A673 (cell line): ENCODE measurements around the gene PSMB9. TPM values are rescaled to one million over a fixed set of nuclear protein-coding genes. Genes with fewer than 3 reads are reported as not detected.

Source experiments
- BruUV-seq: library from RNA; stranded (reverse); fragments of 400-500 nt; replicated peaks from 2 replicates; lab custom pipeline; 2021; lab: Mats Ljungman, UMichigan
- CTCF ChIA-PET: fragments of 300-600 bp; sonication (Branson Sonifier 250); formaldehyde crosslinking; loops from one replicate; lab custom pipeline; 2022; ENCODE audit warnings: antibody characterized with exemption; lab: Charles Lee
- POLR2A ChIA-PET: fragments of 300-600 bp; sonication (Branson Sonifier 250); formaldehyde crosslinking; loops from one replicate; lab custom pipeline; 2022; ENCODE audit warnings: antibody characterized with exemption; ENCODE audit not compliant: low non-redundant PET; lab: Charles Lee
- DNase-seq: peaks from one replicate; pipeline ENCODE4 v3.0.0-alpha.2; 2015; ENCODE audit warnings: low spot score
- H3K27ac ChIP-seq: fragments of 200-600 bp; sonication (generic); 2 replicates; pipeline ENCODE4 v1.5.1; 2016; ENCODE audit warnings: mixed run types, low read depth, mild to moderate bottlenecking, mixed read lengths, antibody characterized with exemption, low read length; ENCODE audit not compliant: poor library complexity, severe bottlenecking
- H3K27me3 ChIP-seq: fragments of 200-600 bp; sonication (generic); replicated peaks from 2 replicates; pipeline ENCODE4 v1.6.1; 2017; ENCODE audit warnings: mixed run types, low read depth, mild to moderate bottlenecking, mixed read lengths, antibody characterized with exemption, low read length; ENCODE audit not compliant: insufficient read depth, poor library complexity
- H3K36me3 ChIP-seq: fragments of 200-600 bp; sonication (generic); 2 replicates; pipeline ENCODE4 v1.6.1; 2016; ENCODE audit warnings: mixed run types, mild to moderate bottlenecking, mixed read lengths, antibody characterized with exemption, low read length; ENCODE audit not compliant: insufficient read depth, poor library complexity, severe bottlenecking
- H3K4me1 ChIP-seq: fragments of 200-600 bp; sonication (generic); 2 replicates; pipeline ENCODE4 v1.6.1; 2017; ENCODE audit warnings: mixed run types, mild to moderate bottlenecking, mixed read lengths, antibody characterized with exemption, low read length; ENCODE audit not compliant: insufficient read depth, poor library complexity, severe bottlenecking
- H3K4me3 ChIP-seq: fragments of 200-600 bp; sonication (generic); 2 replicates; pipeline ENCODE4 v1.5.1; 2016; ENCODE audit warnings: low read depth, mixed run types, mild to moderate bottlenecking, mixed read lengths, low read length; ENCODE audit not compliant: poor library complexity, severe bottlenecking
- H3K9me3 ChIP-seq: fragments of 200-600 bp; sonication (generic); 2 replicates; pipeline ENCODE4 v1.6.1; 2016; ENCODE audit warnings: mixed run types, low read depth, mild to moderate bottlenecking, mixed read lengths, antibody characterized with exemption, low read length; ENCODE audit not compliant: poor library complexity, severe bottlenecking
- EZH2 ChIP-seq: fragments of 200-600 bp; sonication (generic); IDR thresholded peaks from 2 replicates; pipeline ENCODE4 v1.6.1; 2017; ENCODE audit warnings: borderline replicate concordance, low read depth, mild to moderate bottlenecking, mixed read lengths, antibody characterized with exemption, low read length; ENCODE audit not compliant: poor library complexity, severe bottlenecking
- intact Hi-C: fragments of 100-400 bp; cut with micrococcal nuclease; formaldehyde crosslinking; loops from one replicate; pipeline ENCODE4 v1.10.0; 2022; ENCODE audit not compliant: unreplicated experiment
- total RNA-seq: library from RNA; stranded (reverse); gene quantifications from 2 replicates; pipeline ENCODE4 v1.2.3, GENCODE V29; 2021
- TF ChIP-seq, protein P1 (sequence below): fragments of 300-800, 200-600 bp; sonication (generic); conservative IDR thresholded peaks from 2 replicates; pipeline ENCODE4 v1.5.1; 2017; ENCODE audit warnings: low read depth, mild to moderate bottlenecking, antibody characterized with exemption, low read length, moderate library complexity, mixed read lengths

The PSMB9 gene
- total RNA-seq, 1 experiment from 2014 or later: 6.8 TPM

DNA sequence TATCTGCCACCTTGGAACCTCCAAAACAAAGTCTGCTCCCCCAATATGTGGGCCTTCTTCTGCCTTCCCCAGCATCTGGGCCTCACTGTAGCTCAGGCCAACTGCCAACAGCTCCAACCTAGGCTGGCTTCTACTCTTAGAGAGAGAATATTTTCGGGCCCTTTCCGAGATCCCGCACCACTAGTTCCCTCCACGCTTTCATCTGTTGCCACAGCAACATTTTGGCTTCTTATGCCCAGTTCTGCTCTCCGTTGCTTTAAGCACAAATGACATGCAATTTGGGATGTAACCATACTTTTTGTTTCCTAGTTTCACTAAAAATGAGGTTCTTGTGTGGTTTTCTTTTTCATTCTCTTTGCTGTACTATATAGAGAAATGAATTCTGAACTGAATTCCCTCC, 33.6 kb downstream of the PSMB9 start:
- Histone ChIP-seq H3K27me3 (no peaks in the 10 kb centered on the region), H3K4me1 (peaks cover 5% of the 10 kb centered on the region), H3K9me3 (no peaks in the 10 kb centered on the region), H3K36me3 (no peaks in the 10 kb centered on the region), H3K27ac (no peak overlapping the region), H3K4me3 (no peak overlapping the region)
- no TSS peak for BruUV-seq
- TF ChIP-seq, protein P1, sequence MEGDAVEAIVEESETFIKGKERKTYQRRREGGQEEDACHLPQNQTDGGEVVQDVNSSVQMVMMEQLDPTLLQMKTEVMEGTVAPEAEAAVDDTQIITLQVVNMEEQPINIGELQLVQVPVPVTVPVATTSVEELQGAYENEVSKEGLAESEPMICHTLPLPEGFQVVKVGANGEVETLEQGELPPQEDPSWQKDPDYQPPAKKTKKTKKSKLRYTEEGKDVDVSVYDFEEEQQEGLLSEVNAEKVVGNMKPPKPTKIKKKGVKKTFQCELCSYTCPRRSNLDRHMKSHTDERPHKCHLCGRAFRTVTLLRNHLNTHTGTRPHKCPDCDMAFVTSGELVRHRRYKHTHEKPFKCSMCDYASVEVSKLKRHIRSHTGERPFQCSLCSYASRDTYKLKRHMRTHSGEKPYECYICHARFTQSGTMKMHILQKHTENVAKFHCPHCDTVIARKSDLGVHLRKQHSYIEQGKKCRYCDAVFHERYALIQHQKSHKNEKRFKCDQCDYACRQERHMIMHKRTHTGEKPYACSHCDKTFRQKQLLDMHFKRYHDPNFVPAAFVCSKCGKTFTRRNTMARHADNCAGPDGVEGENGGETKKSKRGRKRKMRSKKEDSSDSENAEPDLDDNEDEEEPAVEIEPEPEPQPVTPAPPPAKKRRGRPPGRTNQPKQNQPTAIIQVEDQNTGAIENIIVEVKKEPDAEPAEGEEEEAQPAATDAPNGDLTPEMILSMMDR: no peak
- no peak for TF ChIP-seq EZH2
- intact Hi-C loops: loop anchor here (2.0 kb wide), 1 partner anchor 65 kb away; the partner anchor contains the start of gene HLA-DMA
- DNase-seq: no peak
- ChIA-PET POLR2A (no interaction called here), CTCF (no interaction called here)

DNA sequence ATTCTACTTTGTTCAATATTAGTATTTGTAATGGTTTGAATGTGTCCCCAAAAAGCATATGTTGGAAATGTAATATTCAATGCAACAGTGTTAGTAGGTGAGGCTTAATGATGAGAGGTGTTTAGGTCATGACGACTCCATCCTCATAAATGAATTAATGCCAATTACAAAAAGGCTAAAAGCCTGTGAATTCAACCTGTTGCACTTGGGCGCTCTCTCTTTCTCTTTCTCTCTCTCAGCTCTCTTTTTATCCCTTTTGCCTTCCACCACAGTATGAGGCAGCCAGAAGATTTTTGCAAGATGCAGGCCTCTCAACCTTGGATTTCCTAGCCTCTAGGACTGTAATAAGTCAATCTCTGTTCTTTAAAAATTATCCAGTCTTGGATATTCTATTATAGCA, 34.6 kb downstream of the PSMB9 start:
- H3K36me3 ChIP-seq: no peaks in the 10 kb centered on the region
- H3K4me3 ChIP-seq: no peak overlapping the region
- H3K9me3 ChIP-seq: no peaks in the 10 kb centered on the region
- DNase-seq: no peak
- CTCF ChIA-PET: no interaction called here
- BruUV-seq: no TSS peak
- H3K27me3 ChIP-seq: no peaks in the 10 kb centered on the region
- H3K27ac ChIP-seq: no peak overlapping the region
- H3K4me1 ChIP-seq: peaks cover 5% of the 10 kb centered on the region
- no peak for TF ChIP-seq EZH2
- TF ChIP-seq, protein P1: no peak
- POLR2A ChIA-PET: interaction anchor here (0.7 kb wide), 1 partner anchor 33 kb away, joined by 3 read pairs; no protein-coding TSS in a partner anchor
- intact Hi-C loops: no loop called here

DNA sequence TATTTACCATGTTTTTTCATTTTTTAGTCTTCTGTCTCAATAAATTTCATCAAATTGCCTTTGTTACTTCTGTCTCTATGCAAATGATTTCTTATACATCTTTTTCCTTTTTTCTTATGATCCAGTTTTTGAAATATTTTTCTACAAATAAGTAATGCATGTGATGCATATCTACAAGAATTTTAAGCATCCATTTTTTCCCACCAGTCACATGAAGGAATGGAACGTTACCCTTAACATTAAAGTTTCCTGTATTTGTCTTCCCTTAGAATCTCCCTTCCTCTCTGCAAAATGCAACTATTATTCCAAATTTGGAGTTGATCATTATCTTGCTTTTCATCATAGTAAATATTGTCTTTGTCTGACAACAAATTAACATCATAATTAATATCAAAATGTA, 35.5 kb downstream of the PSMB9 start:
- Histone ChIP-seq H3K27me3 (no peaks in the 10 kb centered on the region), H3K36me3 (no peaks in the 10 kb centered on the region), H3K9me3 (no peaks in the 10 kb centered on the region), H3K4me1 (no peaks in the 10 kb centered on the region), H3K27ac (no peak overlapping the region), H3K4me3 (no peak overlapping the region)
- CTCF ChIA-PET: no interaction called here
- no TSS peak for BruUV-seq
- no peak for TF ChIP-seq EZH2
- TF ChIP-seq, protein P1: no peak
- intact Hi-C loops: no loop called here
- DNase-seq: no peak
- POLR2A ChIA-PET: interaction anchor here (0.5 kb wide), 1 partner anchor 65 kb away, joined by 7 read pairs; no protein-coding TSS in a partner anchor
